ENCODE measurements around the gene C7orf25. TPM values are rescaled to one million over a fixed set of nuclear protein-coding genes. Genes with fewer than 3 reads are reported as not detected.

Gene C7orf25
- total and polyA plus RNA-seq, 8 donors, result 0.58 to 31.7 (median 2.4) TPM; not detected in 1

GRCh38 chr7:42924223-42924838 lies 12.5 kb upstream of the C7orf25 start:
- 80 to 92% (median 83%) methylated on average over 5 of the region's 5 CpGs for whole genome bisulfite sequencing, 5 donors
- peaks cover 51 to 83% (median 80%) of the 10 kb centered on the region in 4 donors for H3K36me3 ChIP-seq
- intact Hi-C loops (cut with DNase I; ENCODE audit: low total_unique reads), result no loop called here

GRCh38 chr7:42922017-42922753 lies 10.3 kb upstream of the C7orf25 start:
- Histone ChIP-seq H3K4me3 (no peak overlapping the region), H3K36me3 (peaks cover 67 to 100% (median 100%) of the 10 kb centered on the region in 4 donors), H3K4me1 (peaks cover 0 to 24% (median 5%) of the 10 kb centered on the region in 4 donors), H3K9me3 (no peaks in the 10 kb centered on the region), H3K27ac (no peak overlapping the region), H3K27me3 (no peaks in the 10 kb centered on the region)
- TF ChIP-seq CTCF (IDR thresholded peaks at IDR 0.05) (no peak), POLR2AphosphoS5 (IDR thresholded peaks at IDR 0.05) (no peak), EP300 (IDR thresholded peaks at IDR 0.05) (no peak), POLR2A (IDR thresholded peaks at IDR 0.05) (no peak)
- intact Hi-C loops (cut with DNase I; ENCODE audit: low total_unique reads), result no loop called here
- no peak for DNase-seq
- 92 to 97% (median 93%) methylated on average over 3 of the region's 3 CpGs for WGBS, 5 donors

More at GRCh38 chr7:42924223-42924838, 12.5 kb upstream of the C7orf25 start:
- H3K4me1 ChIP-seq, result peaks cover 9 to 46% (median 22%) of the 10 kb centered on the region in 4 donors
- no peak for DNase-seq
- no peaks in the 10 kb centered on the region for H3K27me3 ChIP-seq
- H3K27ac ChIP-seq, result no peak overlapping the region
- no peaks in the 10 kb centered on the region for H3K9me3 ChIP-seq
- no peak overlapping the region for H3K4me3 ChIP-seq
- no peak for TF ChIP-seq POLR2AphosphoS5 (IDR thresholded peaks at IDR 0.05)
- TF ChIP-seq CTCF (IDR thresholded peaks at IDR 0.05), result no peak
- TF ChIP-seq EP300 (IDR thresholded peaks at IDR 0.05), result no peak
- no peak for TF ChIP-seq POLR2A (IDR thresholded peaks at IDR 0.05)

GRCh38 chr7:42915356-42915755 lies 3.5 kb upstream of the C7orf25 start:
- intact Hi-C loops (cut with DNase I; ENCODE audit: low total_unique reads), result no loop called here

DNA sequence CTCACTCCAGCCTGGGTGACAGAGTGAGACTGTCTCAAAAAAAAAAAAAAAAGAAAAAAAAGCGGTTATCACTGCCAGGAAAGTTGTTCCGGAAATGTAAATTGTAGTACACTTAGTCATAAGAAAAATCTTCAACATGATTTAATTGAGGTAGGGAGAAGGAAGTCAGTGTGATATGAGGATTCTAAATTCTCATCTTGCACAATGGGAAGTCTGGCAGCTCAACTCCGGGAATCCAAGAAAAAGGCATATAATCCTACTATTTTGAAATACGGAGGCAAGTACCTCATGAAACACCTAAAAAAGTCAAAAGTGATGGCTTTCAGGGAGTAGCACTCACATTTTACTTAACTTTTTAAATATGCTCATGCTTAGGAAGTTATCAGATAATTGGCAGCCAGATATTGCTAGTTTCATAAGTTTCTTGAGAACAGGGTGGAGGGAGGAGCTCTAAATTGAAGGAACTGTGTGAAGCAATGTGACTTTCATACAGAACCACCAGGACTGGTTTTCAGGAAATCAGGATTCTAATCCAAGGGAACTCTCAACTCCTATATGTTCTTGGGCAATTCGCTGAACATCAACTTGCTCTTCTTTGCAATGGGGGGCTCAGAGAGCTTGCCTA lies 2.7 kb upstream of the C7orf25 start:
- Histone ChIP-seq H3K9me3 (no peaks in the 10 kb centered on the region), H3K4me3 (no peak overlapping the region), H3K27me3 (no peaks in the 10 kb centered on the region), H3K27ac (peak overlapping the region in 3 of 5 donors; percentile 10 to 40 (median 23)), H3K36me3 (peaks cover 28 to 45% (median 41%) of the 10 kb centered on the region in 4 donors), H3K4me1 (peaks cover 9 to 49% (median 19%) of the 10 kb centered on the region in 4 donors)
- DNase-seq, result no peak
- TF ChIP-seq EP300 (IDR thresholded peaks at IDR 0.05) (no peak), POLR2AphosphoS5 (IDR thresholded peaks at IDR 0.05) (no peak), CTCF (IDR thresholded peaks at IDR 0.05) (no peak), POLR2A (IDR thresholded peaks at IDR 0.05) (no peak)
- intact Hi-C loops (cut with DNase I; ENCODE audit: low total_unique reads), result no loop called here
- WGBS, 5 donors, result 47 to 77% (median 56%) methylated on average over 4 to 5 of the region's 5 CpGs

More at GRCh38 chr7:42915356-42915755, 3.5 kb upstream of the C7orf25 start:
- 45 to 74% (median 59%) methylated on average over 1 of the region's 1 CpG for WGBS, 5 donors
- Histone ChIP-seq H3K9me3 (no peaks in the 10 kb centered on the region), H3K36me3 (peaks cover 36 to 51% (median 49%) of the 10 kb centered on the region in 4 donors), H3K27me3 (no peaks in the 10 kb centered on the region), H3K27ac (peak overlapping the region in 1 of 5 donors; percentile 40), H3K4me3 (no peak overlapping the region), H3K4me1 (peaks cover 9 to 40% (median 14%) of the 10 kb centered on the region in 4 donors)
- no peak for DNase-seq
- TF ChIP-seq POLR2AphosphoS5 (IDR thresholded peaks at IDR 0.05) (no peak), EP300 (IDR thresholded peaks at IDR 0.05) (no peak)
